ENCODE data around the gene CPA4. TPM values are rescaled to one million over a fixed set of nuclear protein-coding genes. Genes with fewer than 3 reads are reported as not detected.

CPA4 gene
- total and polyA plus RNA-seq, 8 donors: 4.5 to 12.4 (median 6.4) TPM

GRCh38 chr7:130351791-130352090, 58.8 kb downstream of the CPA4 start:
- H3K4me1 ChIP-seq: peaks cover 0 to 8% (median 0%) of the 10 kb centered on the region in 3 donors
- H3K9me3 ChIP-seq: no peaks in the 10 kb centered on the region
- no peak overlapping the region for H3K27ac ChIP-seq
- no peak for FAIRE-seq
- DNase-seq: no peak
- TF ChIP-seq, protein P1, sequence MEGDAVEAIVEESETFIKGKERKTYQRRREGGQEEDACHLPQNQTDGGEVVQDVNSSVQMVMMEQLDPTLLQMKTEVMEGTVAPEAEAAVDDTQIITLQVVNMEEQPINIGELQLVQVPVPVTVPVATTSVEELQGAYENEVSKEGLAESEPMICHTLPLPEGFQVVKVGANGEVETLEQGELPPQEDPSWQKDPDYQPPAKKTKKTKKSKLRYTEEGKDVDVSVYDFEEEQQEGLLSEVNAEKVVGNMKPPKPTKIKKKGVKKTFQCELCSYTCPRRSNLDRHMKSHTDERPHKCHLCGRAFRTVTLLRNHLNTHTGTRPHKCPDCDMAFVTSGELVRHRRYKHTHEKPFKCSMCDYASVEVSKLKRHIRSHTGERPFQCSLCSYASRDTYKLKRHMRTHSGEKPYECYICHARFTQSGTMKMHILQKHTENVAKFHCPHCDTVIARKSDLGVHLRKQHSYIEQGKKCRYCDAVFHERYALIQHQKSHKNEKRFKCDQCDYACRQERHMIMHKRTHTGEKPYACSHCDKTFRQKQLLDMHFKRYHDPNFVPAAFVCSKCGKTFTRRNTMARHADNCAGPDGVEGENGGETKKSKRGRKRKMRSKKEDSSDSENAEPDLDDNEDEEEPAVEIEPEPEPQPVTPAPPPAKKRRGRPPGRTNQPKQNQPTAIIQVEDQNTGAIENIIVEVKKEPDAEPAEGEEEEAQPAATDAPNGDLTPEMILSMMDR (IDR thresholded peaks at IDR 0.05): no peak
- intact Hi-C loops (cut with DNase I): no loop called here
- ATAC-seq: no peak
- 87 to 91% methylated on average over 6 of the region's 6 CpGs for WGBS, 2 donors
- no peaks in the 10 kb centered on the region for H3K27me3 ChIP-seq
- no peaks in the 10 kb centered on the region for H3K36me3 ChIP-seq
- no peak overlapping the region for H3K4me3 ChIP-seq

DNA sequence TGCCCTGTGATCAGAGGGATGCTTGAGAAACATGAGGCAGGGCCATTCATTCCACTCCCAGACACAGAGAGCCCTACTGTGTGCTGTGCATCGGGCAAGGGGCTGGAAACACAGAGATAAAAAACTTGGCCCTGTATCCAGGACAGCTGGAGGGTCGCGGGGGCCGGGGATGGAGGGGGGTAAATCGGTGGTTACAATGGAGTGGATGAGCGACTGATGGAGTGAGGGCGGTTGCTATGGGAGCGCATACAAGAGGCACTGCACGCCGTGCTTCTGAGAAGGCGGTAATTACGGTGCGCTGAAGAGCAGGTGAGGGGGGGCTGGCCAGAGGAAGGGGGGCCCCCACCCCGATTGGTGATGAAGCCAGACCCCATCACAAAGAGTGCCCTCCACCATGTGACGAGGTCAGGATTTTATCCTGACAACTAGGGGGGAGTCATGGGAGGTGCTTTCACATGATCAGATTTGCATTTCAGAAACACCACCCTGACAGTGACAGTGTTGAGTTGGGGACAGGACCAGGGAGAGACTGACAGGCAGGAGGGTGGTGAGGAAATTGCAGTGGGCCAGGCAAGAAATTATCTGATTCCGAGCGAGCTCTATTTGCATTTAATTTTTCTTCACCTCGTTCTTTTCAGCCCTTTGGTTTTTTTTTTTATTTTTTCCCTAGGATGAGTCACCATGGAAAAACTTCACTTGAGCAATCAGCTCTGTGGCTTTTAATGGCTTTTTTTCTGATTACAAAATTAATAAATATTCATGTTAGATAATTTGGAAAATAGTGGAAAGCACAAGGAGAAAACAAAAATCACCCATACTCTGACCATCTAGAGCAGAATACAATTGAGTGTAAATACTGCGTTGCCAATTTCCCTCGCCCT, 59.5 kb downstream of the CPA4 start:
- H3K36me3 ChIP-seq: no peaks in the 10 kb centered on the region
- TF ChIP-seq, protein P1 (IDR thresholded peaks at IDR 0.05): no peak
- 73 to 75% methylated on average over 20 of the region's 20 CpGs for WGBS, 2 donors
- peak overlapping the region in 1 of 4 donors; percentile 50 for H3K27ac ChIP-seq
- no peaks in the 10 kb centered on the region for H3K9me3 ChIP-seq
- peaks cover 0 to 12% (median 0%) of the 10 kb centered on the region in 3 donors for H3K4me1 ChIP-seq
- no peak for FAIRE-seq
- peak in 3 of 4 donors; percentile 8 to 62 (median 58) for ATAC-seq
- H3K4me3 ChIP-seq: no peak overlapping the region
- H3K27me3 ChIP-seq: no peaks in the 10 kb centered on the region
- intact Hi-C loops (cut with DNase I): no loop called here
- DNase-seq: no peak

GRCh38 chr7:130353196-130353595, 60.2 kb downstream of the CPA4 start:
- DNase-seq: no peak
- no peak for ATAC-seq
- intact Hi-C loops (cut with DNase I): no loop called here
- FAIRE-seq: no peak
- peaks cover 0 to 12% (median 0%) of the 10 kb centered on the region in 3 donors for H3K4me1 ChIP-seq
- whole genome bisulfite sequencing, 2 donors: 92 to 93% methylated on average over 7 of the region's 7 CpGs
- TF ChIP-seq, protein P1 (IDR thresholded peaks at IDR 0.05): no peak
- no peaks in the 10 kb centered on the region for H3K36me3 ChIP-seq
- H3K4me3 ChIP-seq: no peak overlapping the region
- peak overlapping the region in 1 of 4 donors; percentile 50 for H3K27ac ChIP-seq
- H3K27me3 ChIP-seq: no peaks in the 10 kb centered on the region
- no peaks in the 10 kb centered on the region for H3K9me3 ChIP-seq

DNA sequence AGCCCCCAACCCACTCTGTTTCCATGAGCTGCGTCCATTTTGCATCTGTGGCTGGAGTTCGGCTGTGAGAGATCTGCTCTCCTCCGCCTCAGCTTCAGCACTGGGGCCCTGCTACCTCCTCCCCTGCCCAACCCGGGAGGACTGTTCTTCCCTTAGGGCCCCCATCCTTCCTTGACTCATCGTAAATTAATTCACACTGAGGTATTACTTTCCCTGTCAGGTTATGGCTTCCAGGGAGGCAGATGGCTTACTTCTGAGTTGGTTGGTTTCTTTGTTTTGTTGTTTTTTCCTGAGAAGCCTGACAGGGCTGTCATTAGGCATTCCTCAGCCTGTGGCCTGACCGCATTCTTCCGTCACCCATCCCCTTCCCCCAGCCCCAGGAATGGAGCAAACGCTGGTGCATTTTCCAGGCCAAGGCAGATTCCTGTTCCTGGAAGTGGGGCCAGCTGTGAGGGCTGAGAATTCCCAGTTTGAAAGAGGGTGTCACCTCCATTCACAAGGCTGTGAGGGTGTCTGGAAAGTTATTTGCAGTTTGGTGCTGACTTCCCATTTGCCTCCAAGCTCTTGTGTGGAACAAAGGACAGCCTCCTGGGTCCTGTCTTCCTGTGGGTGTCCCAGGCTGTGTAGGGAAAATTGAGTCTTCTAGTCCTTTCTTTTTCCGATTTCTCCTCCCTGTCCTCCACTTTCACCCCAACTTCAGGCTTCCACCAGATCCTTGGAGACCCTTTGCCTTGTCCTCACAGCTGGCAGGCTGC, 63.3 kb downstream of the CPA4 start:
- H3K4me1 ChIP-seq: peaks cover 0 to 12% (median 0%) of the 10 kb centered on the region in 3 donors
- TF ChIP-seq, protein P1 (IDR thresholded peaks at IDR 0.05): no peak
- H3K9me3 ChIP-seq: no peaks in the 10 kb centered on the region
- no peak overlapping the region for H3K4me3 ChIP-seq
- ATAC-seq (peak; percentile 44 to 74 (median 72)), DNase-seq (peak in 1 of 6 donors; percentile 49), FAIRE-seq (no peak)
- no peaks in the 10 kb centered on the region for H3K27me3 ChIP-seq
- intact Hi-C loops (cut with DNase I): no loop called here
- H3K36me3 ChIP-seq: no peaks in the 10 kb centered on the region
- peak overlapping the region; percentile 19 to 62 (median 60) for H3K27ac ChIP-seq
- 63 to 74% methylated on average over 9 of the region's 9 CpGs for WGBS, 2 donors

Measured in pancreas (tissue), 10 donors.